GM19455 (cell line): ENCODE measurements around the gene C4orf50.

Experiments used
- ATAC-seq: cut with Tn5 transposase; IDR thresholded peaks from one replicate; pipeline ENCODE4 v1.9.1; 2021; ENCODE audit not compliant: unreplicated experiment

C4orf50 gene

DNA sequence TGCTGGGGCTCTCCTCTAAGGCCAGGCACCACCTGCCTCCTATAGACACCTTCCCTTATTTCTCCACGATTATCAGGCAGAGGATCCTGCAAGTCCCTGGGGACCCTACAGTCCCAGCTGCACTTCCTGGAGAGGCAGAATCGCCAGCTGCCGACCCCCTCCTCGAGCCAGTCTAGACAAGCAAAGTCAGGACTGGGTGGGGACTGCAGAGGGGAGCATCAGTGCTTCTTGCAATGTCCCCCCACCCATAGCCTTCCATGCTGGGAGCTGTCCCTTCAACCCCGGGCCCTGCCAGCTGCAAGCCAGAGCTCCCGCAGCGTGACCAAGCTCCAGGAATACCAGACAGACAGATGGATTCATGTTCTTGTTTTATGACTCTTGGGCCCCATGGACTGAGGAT, 124.0 kb downstream of the C4orf50 start:
- ATAC-seq = no peak

DNA sequence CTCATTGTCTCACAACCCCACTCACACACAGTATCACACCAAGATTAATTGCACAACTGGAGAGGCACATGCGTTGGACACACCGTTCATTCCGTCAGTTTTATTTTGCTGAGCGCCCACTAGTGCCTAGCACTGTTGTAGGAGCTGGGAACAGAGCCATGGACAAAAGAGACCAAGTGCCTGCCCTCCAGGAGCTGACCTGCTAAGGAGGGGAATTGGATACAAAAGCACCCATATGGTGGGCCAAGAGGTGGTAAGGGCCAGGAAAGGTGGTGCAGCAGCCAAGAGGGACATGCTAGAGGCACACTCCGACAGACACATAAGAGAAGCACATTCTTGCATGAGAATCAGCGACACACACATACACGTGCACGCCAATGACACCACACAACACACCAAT, 124.6 kb downstream of the C4orf50 start:
- ATAC-seq = no peak

DNA sequence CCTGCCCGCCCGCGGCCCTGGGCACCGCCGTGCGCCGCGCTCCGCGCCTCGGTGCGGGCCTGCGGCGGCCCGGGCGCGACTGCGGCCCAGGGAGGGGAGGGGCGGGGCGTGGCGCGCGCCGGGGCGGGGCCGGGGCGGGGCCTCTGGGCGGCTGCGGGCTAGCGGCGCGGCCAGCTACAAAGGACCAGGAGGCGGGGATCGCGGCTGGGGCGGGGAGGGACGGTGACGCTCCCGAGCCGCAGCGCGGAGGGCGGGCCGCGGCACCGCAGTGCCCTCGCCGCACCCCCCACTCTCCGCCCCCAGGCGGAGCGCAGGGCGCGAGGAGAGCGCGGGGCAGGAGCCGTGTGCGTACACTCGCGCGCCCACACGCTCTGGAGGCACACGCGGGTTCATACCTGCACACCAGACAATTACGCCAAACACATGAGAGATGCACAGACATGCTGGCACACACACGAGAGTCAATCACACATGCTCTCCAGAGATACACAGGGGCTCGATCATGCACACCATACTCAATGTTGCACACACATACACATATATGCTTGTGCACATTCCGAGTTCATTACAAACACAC, 125.1 kb downstream of the C4orf50 start, which contains the start of gene CRMP1:
Gene CRMP1 (minus strand): TSS at position 83 of the 577 bp plus-strand sequence. CDS start 117 bp downstream, outside the sequence.
- no peak for ATAC-seq

DNA sequence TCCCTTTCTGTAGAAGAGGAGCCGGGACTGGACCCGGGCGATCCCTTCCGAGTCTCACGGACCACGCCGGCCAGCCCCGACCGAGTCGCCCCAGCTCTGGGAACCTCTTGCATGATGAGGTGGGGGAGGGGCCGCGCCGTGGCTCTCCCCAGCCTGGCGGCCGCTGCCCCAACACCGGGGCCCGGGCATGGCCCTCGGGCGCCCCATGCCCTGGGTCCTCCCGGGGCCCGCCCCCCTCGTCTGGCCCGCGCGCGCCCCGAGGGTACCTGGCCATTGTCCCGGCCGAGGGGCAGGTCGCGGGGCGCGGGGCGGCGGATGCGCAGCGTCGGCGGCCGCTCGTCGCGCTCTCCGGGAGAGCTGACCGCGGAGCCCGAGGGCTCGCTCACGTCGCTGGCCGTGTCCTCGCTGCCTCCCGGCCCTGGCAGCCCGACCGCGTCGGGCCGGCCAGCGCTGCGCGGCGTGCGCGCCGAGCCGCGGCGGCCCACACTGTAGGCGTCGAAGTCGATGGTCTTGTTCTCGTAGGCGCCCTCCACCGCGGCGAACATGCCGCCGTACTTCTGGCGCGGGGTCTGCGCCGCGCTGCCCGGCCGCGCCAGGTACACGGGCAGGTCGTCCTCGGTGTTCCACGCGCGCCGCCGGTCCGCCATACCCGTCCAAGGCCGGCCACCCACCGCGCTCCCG, 125.8 kb downstream of the C4orf50 start:
- ATAC-seq = no peak

DNA sequence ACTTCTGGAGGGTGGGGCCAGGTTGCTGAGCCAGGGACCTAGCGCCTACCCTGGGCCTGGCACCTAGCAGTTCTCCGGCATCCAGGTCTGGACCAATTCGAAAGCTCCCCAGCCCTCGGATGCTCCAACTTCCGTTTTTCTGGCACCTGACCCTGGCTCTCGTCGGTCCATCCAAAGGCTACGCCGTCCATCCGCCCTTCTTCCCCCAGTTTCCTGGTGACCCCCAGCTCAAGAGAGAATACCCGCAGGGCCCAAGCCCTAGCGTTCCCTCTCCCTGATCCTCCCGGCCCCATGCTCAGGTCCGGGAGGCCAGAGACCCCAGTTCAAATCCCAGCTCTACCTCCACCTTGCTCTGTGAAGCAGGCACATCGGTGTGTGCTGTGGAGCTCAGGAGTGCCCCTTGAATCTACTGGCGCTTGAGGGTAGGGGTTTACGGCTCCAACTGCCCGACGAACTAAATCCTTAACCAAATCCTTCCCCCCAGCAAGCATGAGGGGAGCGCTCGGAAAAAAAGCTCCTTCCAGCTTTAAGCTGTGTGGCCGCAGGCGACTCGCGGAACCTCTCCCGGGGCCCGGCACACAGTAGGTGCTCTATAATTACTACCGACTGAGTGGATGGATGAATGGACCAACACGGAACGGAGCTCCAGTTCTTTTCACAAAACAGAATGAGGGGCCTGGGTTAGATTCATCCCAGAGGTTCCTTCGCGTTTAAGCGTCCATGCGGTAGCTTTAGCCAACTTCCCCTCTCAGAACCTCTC, 126.5 kb downstream of the C4orf50 start:
- ATAC-seq = no peak

GRCh38 chr4:5890063-5890727, 128.0 kb downstream of the C4orf50 start:
- no peak for ATAC-seq

DNA sequence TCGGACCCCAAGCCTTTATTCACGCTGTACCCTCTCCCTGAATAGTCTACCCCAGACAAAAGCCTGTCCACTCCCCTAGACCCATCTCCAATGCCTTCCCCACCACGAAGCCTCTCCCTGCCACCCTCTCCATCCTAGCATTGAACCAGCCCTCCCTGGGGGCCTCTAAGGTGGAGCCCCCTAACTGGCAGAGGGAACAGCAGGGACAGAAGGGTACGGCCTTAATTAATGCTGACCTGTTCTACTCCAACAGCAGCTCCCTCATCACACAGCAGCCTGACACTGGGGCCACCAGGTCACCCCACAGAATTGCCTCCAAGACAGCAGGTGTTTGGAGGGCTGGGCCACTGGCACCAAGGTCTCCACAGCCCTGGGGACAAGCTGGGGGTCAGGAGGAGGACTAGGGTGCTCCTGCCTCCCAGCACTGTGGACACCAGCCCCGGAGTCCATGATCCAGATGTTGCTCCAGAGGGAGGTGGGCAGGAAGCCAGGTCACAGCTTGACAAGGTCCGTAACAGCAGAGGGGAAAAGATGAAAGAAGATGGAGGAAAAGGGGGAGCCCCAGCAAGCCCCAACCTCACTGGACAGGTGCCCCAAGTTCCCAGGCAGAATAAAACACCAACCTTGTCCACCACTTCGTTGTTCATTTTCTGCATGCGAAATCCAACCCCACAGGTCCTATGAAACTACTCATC, 129.1 kb downstream of the C4orf50 start:
- no peak for ATAC-seq

DNA sequence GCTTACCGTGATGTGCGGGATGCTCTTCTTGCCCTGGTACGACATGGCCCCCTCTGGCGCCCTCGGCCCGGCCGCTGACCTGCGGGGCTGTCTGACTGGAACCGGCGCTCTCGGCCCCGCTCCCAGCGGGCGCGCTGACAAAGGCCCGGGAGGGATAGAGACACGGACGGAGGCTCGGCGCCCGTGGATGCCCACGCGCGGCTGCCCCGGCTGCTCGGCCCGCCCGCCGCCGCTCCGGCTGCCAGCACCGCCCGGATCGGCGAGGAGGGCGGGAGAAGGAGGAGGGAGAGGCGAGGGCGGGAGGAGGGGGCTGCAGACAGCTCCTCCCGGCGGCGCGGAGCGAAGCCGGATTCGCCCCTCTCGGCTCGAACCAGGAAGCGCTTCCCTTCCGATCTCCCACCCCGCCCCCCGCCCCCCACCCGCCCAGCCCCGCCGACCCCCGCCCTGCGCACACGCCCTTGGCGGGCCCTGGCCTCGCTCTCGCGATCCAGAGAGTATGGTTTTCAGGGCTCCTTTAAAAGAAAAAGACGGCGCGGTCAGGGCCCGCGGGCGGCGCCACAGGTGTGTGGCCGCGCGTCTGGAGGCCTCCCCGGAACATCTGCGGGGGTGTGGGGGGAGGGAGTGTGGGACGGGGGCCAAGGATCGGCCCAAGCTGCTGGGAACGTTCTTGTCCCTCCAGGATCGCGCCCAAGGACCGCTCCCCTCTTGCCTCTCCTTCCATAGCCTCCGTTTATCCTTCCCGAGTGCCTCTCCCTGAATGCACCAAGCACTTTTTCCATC, 129.8 kb downstream of the C4orf50 start:
- no peak for ATAC-seq

DNA sequence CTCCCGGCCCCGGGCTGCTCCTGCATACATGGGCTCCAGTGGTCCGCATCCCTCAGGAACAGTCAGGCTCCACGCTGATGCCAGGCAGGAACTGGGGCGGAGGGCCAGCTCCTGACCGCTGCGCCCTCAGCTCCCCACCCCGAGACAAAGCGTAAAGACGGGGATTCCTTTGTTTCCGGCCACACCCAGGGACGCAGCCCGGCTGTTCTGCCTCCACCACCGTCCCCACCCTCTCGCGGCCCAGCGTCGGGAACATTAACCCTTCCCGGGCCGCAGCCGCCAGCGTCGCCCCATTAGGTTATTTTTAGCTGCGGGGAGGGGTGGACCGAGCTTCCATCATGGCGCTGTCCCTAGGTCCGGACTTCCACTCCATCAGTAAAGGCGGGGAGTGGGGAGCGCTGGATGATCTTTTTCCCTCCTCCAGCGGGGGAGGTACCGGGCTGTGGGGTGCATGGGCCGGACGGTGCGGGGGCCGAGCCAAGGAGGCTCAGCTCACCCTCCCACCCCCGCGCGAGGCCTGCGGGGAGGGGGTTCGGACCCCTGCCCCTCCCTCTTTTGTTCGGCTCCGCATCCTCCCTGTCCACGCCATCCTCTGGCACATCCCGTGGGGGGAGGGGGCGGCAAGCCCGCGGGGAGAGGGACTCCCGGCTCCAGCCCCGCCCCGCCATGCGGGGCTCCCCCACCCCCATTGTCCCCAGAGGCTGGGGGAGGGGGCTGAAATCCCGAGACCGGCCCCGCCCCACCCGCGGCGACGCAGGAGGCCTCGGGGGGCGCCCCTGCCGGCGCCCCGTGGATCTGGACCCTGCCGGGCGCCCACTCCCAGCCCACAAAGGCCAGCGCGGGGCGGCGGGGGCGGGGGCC, 130.6 kb downstream of the C4orf50 start:
- ATAC-seq = no peak

DNA sequence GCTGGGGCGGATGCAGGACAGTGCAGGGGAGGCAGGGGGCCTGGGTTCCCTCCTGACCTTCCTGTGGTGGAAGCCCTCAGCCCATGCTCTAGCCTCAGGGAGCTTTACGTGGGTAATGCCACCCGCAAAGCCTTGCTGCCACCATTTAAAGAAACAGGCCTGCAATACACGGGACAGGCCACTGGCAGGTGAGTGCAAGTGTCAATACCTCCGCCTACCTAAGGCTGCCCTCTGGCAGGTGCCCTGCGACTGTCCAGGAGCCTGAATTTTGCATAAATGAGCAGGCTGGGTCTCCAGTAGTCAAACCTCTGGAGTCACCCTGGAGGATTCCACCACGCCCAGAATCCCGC, 131.2 kb downstream of the C4orf50 start:
- no peak for ATAC-seq

GRCh38 chr4:5885733-5886132, 132.5 kb downstream of the C4orf50 start:
- ATAC-seq = no peak

GRCh38 chr4:5884796-5885195, 133.4 kb downstream of the C4orf50 start:
- no peak for ATAC-seq

DNA sequence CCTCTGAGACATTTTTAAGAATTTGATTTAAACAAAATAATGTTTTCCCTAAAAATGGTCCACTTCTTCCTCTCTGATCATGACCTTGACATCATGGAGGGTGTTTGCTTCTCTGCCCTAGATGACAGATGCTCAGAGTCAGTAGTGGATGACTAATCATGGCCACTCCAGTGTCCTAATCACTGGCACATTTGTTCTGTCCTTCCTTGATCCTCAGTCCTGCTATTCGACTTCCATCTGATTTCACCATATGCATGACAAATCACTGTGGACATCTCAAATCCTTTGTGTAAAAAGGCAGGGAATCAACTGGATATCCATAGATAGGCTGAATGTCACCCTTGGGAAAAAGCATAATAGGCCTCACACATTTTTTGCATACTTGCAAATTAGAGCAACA, 134.3 kb downstream of the C4orf50 start:
- ATAC-seq = no peak

- ATAC-seq = no peak
These were observed 135.3 kb downstream of the C4orf50 start for GRCh38 chr4:5882947-5883346.

DNA sequence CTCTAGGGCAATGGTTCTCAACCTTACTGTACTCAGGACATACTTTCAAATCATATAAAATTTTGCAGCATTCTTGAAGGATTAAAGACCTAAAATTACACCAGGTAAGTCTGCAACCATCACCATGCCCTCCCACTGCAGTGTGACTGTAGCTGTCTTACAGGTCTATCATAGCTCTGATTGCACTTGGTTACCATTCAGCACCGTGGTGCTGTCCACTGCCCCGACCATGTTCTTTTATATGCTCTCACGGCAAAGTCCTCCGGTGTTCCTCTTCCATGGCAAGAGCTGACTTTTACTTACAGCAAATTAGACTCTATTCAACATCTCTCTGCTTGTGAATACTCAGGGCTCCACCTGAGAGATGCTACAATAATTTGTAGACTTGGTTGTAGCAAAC, 136.9 kb downstream of the C4orf50 start:
- no peak for ATAC-seq

DNA sequence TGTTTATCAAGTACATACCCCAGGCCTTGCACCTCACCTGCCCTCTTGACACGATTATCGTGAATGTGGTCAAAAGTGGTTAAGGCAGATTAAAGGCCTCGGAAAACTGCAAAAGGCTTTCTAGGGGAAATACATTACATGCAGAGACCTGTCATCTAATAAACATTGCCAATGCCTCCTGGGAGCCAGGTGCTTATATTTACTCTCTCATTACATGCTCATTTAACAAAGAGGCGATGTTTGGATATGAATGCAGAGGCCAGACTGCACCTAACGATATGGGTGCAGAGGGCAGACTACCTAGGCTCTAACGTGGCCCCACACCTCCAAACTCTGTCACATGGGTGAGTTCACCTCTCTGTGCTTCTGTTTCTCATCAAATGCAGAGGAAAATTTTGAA, 139.9 kb downstream of the C4orf50 start:
- ATAC-seq = no peak

- no peak for ATAC-seq
These were observed 140.8 kb downstream of the C4orf50 start for GRCh38 chr4:5877392-5877791.

- no peak for ATAC-seq
These were observed 143.3 kb downstream of the C4orf50 start for GRCh38 chr4:5874811-5875449.

DNA sequence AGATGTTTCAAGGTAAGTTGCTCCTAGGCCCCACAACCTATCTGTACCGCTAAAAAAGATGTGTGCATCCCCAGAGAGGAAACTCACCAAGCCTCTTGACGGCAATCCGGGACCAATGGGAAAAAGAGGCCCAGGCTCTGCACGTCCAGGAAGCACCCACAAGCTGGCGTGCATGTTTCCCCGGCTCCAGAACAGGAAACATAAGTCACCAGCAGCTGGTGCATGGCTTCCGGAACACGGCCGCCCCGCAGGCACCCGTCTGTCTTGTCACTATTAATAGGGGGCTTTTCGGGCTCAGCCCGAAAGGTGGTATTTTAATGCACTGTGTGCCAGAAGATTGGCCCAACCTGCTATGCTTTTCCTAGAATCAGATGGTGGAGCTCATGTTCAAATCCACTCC, 147.5 kb downstream of the C4orf50 start:
- ATAC-seq = no peak
